ENCODE data around the gene ANKIB1.

ANKIB1 gene

DNA sequence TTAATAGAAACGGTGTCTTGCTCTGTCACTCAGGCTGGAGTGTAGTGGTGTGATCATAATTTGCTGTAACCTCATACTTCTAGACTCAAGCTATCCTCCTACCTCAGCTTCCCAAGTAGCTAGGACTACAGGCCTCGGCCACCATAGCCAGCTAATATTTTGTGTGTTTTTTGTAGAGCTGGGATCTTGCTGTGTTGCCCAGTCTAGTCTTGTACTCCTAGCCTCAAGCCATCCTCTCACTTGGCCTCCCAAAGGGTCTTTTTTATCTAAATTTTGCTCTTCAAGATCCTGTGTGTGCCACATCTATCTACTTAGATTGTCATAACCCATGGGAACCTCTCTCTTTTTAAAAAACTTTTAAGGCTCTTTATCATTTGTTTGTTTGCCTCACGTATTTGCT lies 50.5 kb downstream of the ANKIB1 start:
- Histone ChIP-seq H3K27ac (replicated peaks) (no peak overlapping the region), H3K4me3 (replicated peaks; ENCODE audit: insufficient read depth, low read length) (no peak overlapping the region), H3K27me3 (ENCODE audit: insufficient read depth, poor library complexity, severe bottlenecking) (no peaks in the 10 kb centered on the region)
- no peak for DNase-seq (ENCODE audit: low read depth in 1 of 2, low spot score in 1 of 2)
- TF ChIP-seq SPI1 (IDR thresholded peaks at IDR 0.05; ENCODE audit: borderline replicate concordance, low read depth) (no peak), POLR2AphosphoS5 (IDR thresholded peaks at IDR 0.05; ENCODE audit: low read depth) (no peak), GABPA (IDR thresholded peaks at IDR 0.05; ENCODE audit: low read depth) (no peak)
- TF ChIP-seq, protein P1, sequence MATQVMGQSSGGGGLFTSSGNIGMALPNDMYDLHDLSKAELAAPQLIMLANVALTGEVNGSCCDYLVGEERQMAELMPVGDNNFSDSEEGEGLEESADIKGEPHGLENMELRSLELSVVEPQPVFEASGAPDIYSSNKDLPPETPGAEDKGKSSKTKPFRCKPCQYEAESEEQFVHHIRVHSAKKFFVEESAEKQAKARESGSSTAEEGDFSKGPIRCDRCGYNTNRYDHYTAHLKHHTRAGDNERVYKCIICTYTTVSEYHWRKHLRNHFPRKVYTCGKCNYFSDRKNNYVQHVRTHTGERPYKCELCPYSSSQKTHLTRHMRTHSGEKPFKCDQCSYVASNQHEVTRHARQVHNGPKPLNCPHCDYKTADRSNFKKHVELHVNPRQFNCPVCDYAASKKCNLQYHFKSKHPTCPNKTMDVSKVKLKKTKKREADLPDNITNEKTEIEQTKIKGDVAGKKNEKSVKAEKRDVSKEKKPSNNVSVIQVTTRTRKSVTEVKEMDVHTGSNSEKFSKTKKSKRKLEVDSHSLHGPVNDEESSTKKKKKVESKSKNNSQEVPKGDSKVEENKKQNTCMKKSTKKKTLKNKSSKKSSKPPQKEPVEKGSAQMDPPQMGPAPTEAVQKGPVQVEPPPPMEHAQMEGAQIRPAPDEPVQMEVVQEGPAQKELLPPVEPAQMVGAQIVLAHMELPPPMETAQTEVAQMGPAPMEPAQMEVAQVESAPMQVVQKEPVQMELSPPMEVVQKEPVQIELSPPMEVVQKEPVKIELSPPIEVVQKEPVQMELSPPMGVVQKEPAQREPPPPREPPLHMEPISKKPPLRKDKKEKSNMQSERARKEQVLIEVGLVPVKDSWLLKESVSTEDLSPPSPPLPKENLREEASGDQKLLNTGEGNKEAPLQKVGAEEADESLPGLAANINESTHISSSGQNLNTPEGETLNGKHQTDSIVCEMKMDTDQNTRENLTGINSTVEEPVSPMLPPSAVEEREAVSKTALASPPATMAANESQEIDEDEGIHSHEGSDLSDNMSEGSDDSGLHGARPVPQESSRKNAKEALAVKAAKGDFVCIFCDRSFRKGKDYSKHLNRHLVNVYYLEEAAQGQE (IDR thresholded peaks at IDR 0.05; ENCODE audit: insufficient replicate concordance, low read depth) = no peak
- TF ChIP-seq, protein P2, sequence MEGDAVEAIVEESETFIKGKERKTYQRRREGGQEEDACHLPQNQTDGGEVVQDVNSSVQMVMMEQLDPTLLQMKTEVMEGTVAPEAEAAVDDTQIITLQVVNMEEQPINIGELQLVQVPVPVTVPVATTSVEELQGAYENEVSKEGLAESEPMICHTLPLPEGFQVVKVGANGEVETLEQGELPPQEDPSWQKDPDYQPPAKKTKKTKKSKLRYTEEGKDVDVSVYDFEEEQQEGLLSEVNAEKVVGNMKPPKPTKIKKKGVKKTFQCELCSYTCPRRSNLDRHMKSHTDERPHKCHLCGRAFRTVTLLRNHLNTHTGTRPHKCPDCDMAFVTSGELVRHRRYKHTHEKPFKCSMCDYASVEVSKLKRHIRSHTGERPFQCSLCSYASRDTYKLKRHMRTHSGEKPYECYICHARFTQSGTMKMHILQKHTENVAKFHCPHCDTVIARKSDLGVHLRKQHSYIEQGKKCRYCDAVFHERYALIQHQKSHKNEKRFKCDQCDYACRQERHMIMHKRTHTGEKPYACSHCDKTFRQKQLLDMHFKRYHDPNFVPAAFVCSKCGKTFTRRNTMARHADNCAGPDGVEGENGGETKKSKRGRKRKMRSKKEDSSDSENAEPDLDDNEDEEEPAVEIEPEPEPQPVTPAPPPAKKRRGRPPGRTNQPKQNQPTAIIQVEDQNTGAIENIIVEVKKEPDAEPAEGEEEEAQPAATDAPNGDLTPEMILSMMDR (IDR thresholded peaks at IDR 0.05; ENCODE audit: insufficient read depth, low read length) = no peak

DNA sequence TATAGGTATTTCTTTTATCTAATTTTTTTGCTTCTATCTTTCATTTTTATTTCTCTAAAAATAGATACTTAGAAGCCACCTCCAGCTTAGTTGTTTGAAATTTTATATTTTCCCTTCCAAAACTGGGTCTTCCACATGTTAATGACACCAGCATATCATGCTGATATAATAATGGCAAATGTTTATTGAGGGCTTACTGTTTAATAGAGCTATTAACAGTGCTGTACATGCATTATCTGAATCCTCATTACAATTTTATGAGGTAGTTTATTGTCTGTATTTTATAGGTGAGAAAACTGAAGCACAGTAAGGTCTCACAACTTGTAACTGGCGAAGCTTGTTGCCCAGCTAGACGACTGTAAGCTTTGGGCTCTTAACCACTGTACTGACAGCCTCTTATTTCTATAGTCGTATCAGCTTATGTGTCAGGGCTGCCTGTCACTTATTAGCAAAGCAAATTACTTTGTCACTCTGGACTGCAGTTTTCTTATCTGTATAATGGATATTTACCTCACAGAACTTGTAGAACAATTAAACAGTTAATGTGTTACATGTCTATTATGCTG lies 51.2 kb downstream of the ANKIB1 start:
- no peak overlapping the region for H3K4me3 ChIP-seq (replicated peaks; ENCODE audit: insufficient read depth, low read length)
- no peak overlapping the region for H3K27ac ChIP-seq (replicated peaks)
- no peak for TF ChIP-seq SPI1 (IDR thresholded peaks at IDR 0.05; ENCODE audit: borderline replicate concordance, low read depth)
- TF ChIP-seq, protein P1 (IDR thresholded peaks at IDR 0.05; ENCODE audit: insufficient replicate concordance, low read depth) = no peak
- TF ChIP-seq POLR2AphosphoS5 (IDR thresholded peaks at IDR 0.05; ENCODE audit: low read depth) = no peak
- TF ChIP-seq, protein P2 (IDR thresholded peaks at IDR 0.05; ENCODE audit: insufficient read depth, low read length) = no peak
- TF ChIP-seq GABPA (IDR thresholded peaks at IDR 0.05; ENCODE audit: low read depth) = no peak
- no peak for DNase-seq (ENCODE audit: low read depth in 1 of 2, low spot score in 1 of 2)
- H3K27me3 ChIP-seq (ENCODE audit: insufficient read depth, poor library complexity, severe bottlenecking) = no peaks in the 10 kb centered on the region

DNA sequence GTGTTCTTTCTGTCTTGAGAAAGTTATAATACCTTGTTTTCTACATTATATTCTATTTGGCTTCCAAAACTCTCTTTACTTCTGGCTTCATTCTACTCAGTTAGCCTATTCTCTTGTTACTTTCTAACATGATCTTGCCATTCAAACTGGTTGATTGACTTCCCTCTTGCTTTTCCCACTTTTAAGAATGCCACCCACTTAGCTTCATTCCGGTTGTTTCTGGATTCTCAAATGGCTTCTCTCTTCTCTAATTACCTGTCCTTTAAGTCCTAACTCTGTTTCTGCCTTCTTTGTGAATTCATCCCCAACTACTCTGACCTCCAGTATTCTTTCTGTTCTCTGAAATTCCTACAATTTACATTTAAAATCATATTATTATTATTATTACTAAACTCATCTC lies 52.0 kb downstream of the ANKIB1 start:
- Histone ChIP-seq H3K27ac (replicated peaks) (no peak overlapping the region), H3K27me3 (ENCODE audit: insufficient read depth, poor library complexity, severe bottlenecking) (no peaks in the 10 kb centered on the region), H3K4me3 (replicated peaks; ENCODE audit: insufficient read depth, low read length) (no peak overlapping the region)
- DNase-seq (ENCODE audit: low read depth in 1 of 2, low spot score in 1 of 2) = no peak
- TF ChIP-seq POLR2AphosphoS5 (IDR thresholded peaks at IDR 0.05; ENCODE audit: low read depth) (no peak), GABPA (IDR thresholded peaks at IDR 0.05; ENCODE audit: low read depth) (no peak), SPI1 (IDR thresholded peaks at IDR 0.05; ENCODE audit: borderline replicate concordance, low read depth) (no peak)
- TF ChIP-seq, protein P1 (IDR thresholded peaks at IDR 0.05; ENCODE audit: insufficient replicate concordance, low read depth) = no peak
- TF ChIP-seq, protein P2 (IDR thresholded peaks at IDR 0.05; ENCODE audit: insufficient read depth, low read length) = no peak

Measured in HL-60 (cell line).